NK-92 (cell line): ENCODE results near the gene ACSL3.
"Not testable (repeated sequence)": the region's sequence is repeated elsewhere in the genome, so short reads cannot be mapped to it uniquely, and the experiment has no call there.

Experiments
- DNase-seq: peaks from one replicate; lab custom pipeline; 2025; ENCODE audit not compliant: unreplicated experiment; lab: John Stamatoyannopoulos, UW

ACSL3 gene

GRCh38 chr2:222860740-222861410, at the start of gene ACSL3:
ACSL3 (plus strand) TSS chr2:222861036; CDS start chr2:222908773, 47,737 bp downstream.
- DNase-seq, result peak; percentile 26

- DNase-seq, result no peak
Observed at GRCh38 chr2:222811828-222812227, 49.0 kb upstream of the ACSL3 start.

GRCh38 chr2:222813177-222813843, 47.5 kb upstream of the ACSL3 start:
- DNase-seq, result no peak

GRCh38 chr2:222819722-222820333, 41.0 kb upstream of the ACSL3 start:
- no peak for DNase-seq

- no peak for DNase-seq
Observed at GRCh38 chr2:222823183-222823930, 37.5 kb upstream of the ACSL3 start.

GRCh38 chr2:222825031-222825430, 35.8 kb upstream of the ACSL3 start:
- no peak for DNase-seq

- DNase-seq, result no peak
Observed at GRCh38 chr2:222827417-222827816, 33.4 kb upstream of the ACSL3 start.

GRCh38 chr2:222828572-222828971, 32.3 kb upstream of the ACSL3 start:
- DNase-seq, result no peak

GRCh38 chr2:222830164-222830563, 30.7 kb upstream of the ACSL3 start:
- no peak for DNase-seq

- no peak for DNase-seq
Observed at GRCh38 chr2:222833410-222833809, 27.4 kb upstream of the ACSL3 start.

GRCh38 chr2:222835143-222835822, 25.6 kb upstream of the ACSL3 start:
- DNase-seq, result no peak

GRCh38 chr2:222835823-222836151, 25.0 kb upstream of the ACSL3 start:
- no peak for DNase-seq

- no peak for DNase-seq
Observed at GRCh38 chr2:222837643-222838056, 23.2 kb upstream of the ACSL3 start.

GRCh38 chr2:222840060-222840802, 20.6 kb upstream of the ACSL3 start:
- no peak for DNase-seq

GRCh38 chr2:222842491-222843174, 18.2 kb upstream of the ACSL3 start:
- no peak for DNase-seq

GRCh38 chr2:222844323-222844722, 16.5 kb upstream of the ACSL3 start:
- no peak for DNase-seq

GRCh38 chr2:222845314-222845713, 15.5 kb upstream of the ACSL3 start:
- DNase-seq, result not testable (repeated sequence)

GRCh38 chr2:222846003-222846402, 14.8 kb upstream of the ACSL3 start:
- no peak for DNase-seq

GRCh38 chr2:222848031-222848430, 12.8 kb upstream of the ACSL3 start:
- DNase-seq, result not testable (repeated sequence)

GRCh38 chr2:222848862-222849261, 12.0 kb upstream of the ACSL3 start:
- no peak for DNase-seq
